Testis (tissue), 3 donors: ENCODE results near the gene CPNE4. TPM values are rescaled to one million over a fixed set of nuclear protein-coding genes. Genes with fewer than 3 reads are reported as not detected.

Experiments
- DNase-seq: peaks from one replicate; pipeline ENCODE4 v3.0.0-alpha.2; 2019
- H3K27ac ChIP-seq, 2 donors: fragments of 200-600 bp; sonication (generic); one replicate each; pipeline ENCODE4 v1.5.1; 2019
- H3K27me3 ChIP-seq: fragments of 200-600 bp; sonication (generic); one replicate; pipeline ENCODE4 v1.5.1; 2019
- H3K36me3 ChIP-seq: fragments of 200-600 bp; sonication (generic); one replicate; pipeline ENCODE4 v1.5.1; 2017; ENCODE audit warnings: low read depth; ENCODE audit errors: missing control alignments
- H3K4me1 ChIP-seq: fragments of 200-600 bp; sonication (generic); one replicate; pipeline ENCODE4 v1.5.1; 2019
- H3K4me3 ChIP-seq, 2 donors: fragments of 200-600 bp; sonication (generic); one replicate each; pipeline ENCODE4 v1.5.1; 2017 to 2019
- H3K9me3 ChIP-seq: fragments of 200-600 bp; sonication (generic); one replicate; pipeline ENCODE4 v1.5.1; 2017
- CTCF ChIP-seq, 3 experiments: fragments of 450-650 bp in 2 of 3; fragments of 200-600 bp in 1 of 3; sonication (generic) in 1 of 3; IDR thresholded peaks; one replicate each; pipeline ENCODE4 v1.5.1; 2016 to 2019; ENCODE audit warnings: antibody characterized with exemption in 3 of 3, mild to moderate bottlenecking in 2 of 3, moderate library complexity in 1 of 3
- POLR2A ChIP-seq: fragments of 450-650 bp; IDR thresholded peaks from one replicate; pipeline ENCODE4 v1.6.1; 2017; ENCODE audit warnings: antibody characterized with exemption, mild to moderate bottlenecking, moderate library complexity
- WGBS, 2 donors: methylation state at CpG; one replicate each; pipeline ENCODE4 v1.1.5; 2018; 5-methylcytosine and 5-hydroxymethylcytosine counted together
- intact Hi-C: fragments of 100-400 bp; cut with DNase I; formaldehyde crosslinking; loops from one replicate; pipeline ENCODE4 v1.15.1; 2023; ENCODE audit warnings: low total_unique reads
- polyA plus RNA-seq: library from polyadenylated mRNA; stranded (reverse); fragments of 350-450 nt; fragmentation: Illumina TruSeq; extraction: RNeasy Lipid Tissue Mini Kit (QIAGEN cat#74804); gene quantifications from one replicate; pipeline ENCODE4 v1.2.3, GENCODE V29; 2014; ENCODE audit warnings: low read depth, low replicate concordance; ENCODE audit not compliant: insufficient read depth
- total RNA-seq, 2 donors: library from RNA; depleted of rRNA; stranded (reverse); fragments of >200 nt; gene quantifications; one replicate each; pipeline ENCODE4 v1.2.3, GENCODE V29; 2016

The CPNE4 gene
- total and polyA plus RNA-seq, 3 donors from 2014 or later, result 2.4 to 8.4 (median 4.5) TPM

DNA sequence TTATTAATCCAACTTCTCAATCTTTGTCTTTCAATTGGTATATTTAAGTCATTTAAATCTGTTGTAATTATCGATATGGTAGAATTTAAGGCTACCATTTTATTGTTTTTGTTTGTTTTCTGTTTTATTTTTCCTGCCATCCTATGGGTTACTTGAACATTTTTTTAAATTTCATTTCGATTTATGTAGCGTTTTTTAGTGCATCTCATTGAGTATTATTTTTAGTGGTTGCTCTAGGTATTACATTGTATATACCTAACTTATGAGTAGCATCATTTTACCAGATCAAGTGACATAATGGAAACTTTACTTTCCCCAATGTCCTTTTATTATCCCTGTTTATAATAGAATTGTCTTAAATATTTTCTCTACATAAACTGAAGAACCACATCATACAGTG is 284.6 kb downstream of the CPNE4 start:
- no peak for DNase-seq
- 88 to 92% methylated on average over 3 of the region's 3 CpGs for WGBS, 2 donors
- no peak overlapping the region for H3K4me3 ChIP-seq
- H3K27me3 ChIP-seq, result no peaks in the 10 kb centered on the region
- no peaks in the 10 kb centered on the region for H3K9me3 ChIP-seq
- H3K4me1 ChIP-seq, result no peaks in the 10 kb centered on the region
- intact Hi-C loops, result no loop called here
- TF ChIP-seq POLR2A (no peak), CTCF (IDR thresholded peaks at IDR 0.05) (peak in 1 of 3 experiments; percentile 46)
- no peaks in the 10 kb centered on the region for H3K36me3 ChIP-seq
- no peak overlapping the region for H3K27ac ChIP-seq

GRCh38 chr3:131749826-131750225 is 285.0 kb downstream of the CPNE4 start:
- no peak overlapping the region for H3K27ac ChIP-seq
- intact Hi-C loops, result no loop called here
- DNase-seq, result no peak
- H3K9me3 ChIP-seq, result no peaks in the 10 kb centered on the region
- no peak for TF ChIP-seq POLR2A
- TF ChIP-seq CTCF (IDR thresholded peaks at IDR 0.05), result no peak
- H3K4me1 ChIP-seq, result no peaks in the 10 kb centered on the region
- H3K36me3 ChIP-seq, result no peaks in the 10 kb centered on the region
- H3K27me3 ChIP-seq, result no peaks in the 10 kb centered on the region
- WGBS, 2 donors, result 92 to 95% methylated on average over 1 of the region's 1 CpG
- H3K4me3 ChIP-seq, result no peak overlapping the region

DNA sequence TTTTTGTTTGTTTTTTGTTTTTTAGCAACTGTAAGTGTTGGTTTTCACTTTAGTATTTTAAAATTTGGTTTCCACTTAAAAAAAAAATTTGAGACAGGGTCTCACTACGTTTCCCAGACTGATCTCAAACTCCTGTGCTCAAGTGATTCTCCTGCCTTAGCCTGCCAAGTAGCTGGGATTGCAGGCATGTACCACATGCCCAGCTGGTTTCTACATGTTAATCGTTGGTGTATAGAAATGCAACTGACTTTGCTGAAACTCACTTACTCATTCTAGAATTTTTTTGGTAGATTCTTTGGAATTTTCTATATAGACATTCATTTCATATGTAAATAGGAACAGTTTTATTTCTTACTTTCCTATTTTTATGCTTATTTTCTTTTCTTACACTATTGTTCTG is 287.3 kb downstream of the CPNE4 start:
- WGBS, 2 donors, result 74 to 76% methylated on average over 2 of the region's 2 CpGs
- H3K4me3 ChIP-seq, result no peak overlapping the region
- no peaks in the 10 kb centered on the region for H3K36me3 ChIP-seq
- H3K27ac ChIP-seq, result no peak overlapping the region
- H3K4me1 ChIP-seq, result no peaks in the 10 kb centered on the region
- no peak for DNase-seq
- H3K27me3 ChIP-seq, result no peaks in the 10 kb centered on the region
- intact Hi-C loops, result no loop called here
- no peaks in the 10 kb centered on the region for H3K9me3 ChIP-seq
- TF ChIP-seq POLR2A, result no peak
- TF ChIP-seq CTCF (IDR thresholded peaks at IDR 0.05), result no peak

GRCh38 chr3:131744765-131745164 is 290.0 kb downstream of the CPNE4 start:
- Histone ChIP-seq H3K9me3 (no peaks in the 10 kb centered on the region), H3K4me1 (no peaks in the 10 kb centered on the region), H3K27ac (no peak overlapping the region), H3K36me3 (no peaks in the 10 kb centered on the region), H3K4me3 (no peak overlapping the region), H3K27me3 (no peaks in the 10 kb centered on the region)
- TF ChIP-seq POLR2A (no peak), CTCF (IDR thresholded peaks at IDR 0.05) (no peak)
- no peak for DNase-seq
- intact Hi-C loops, result no loop called here
- whole genome bisulfite sequencing, 2 donors, result 59 to 75% methylated on average over 3 of the region's 3 CpGs

- intact Hi-C loops, result no loop called here
Observed at GRCh38 chr3:131743126-131743525, 291.7 kb downstream of the CPNE4 start.

More at GRCh38 chr3:131743126-131743525, 291.7 kb downstream of the CPNE4 start:
- Histone ChIP-seq H3K36me3 (no peaks in the 10 kb centered on the region), H3K4me1 (no peaks in the 10 kb centered on the region), H3K27ac (no peak overlapping the region), H3K27me3 (no peaks in the 10 kb centered on the region), H3K4me3 (no peak overlapping the region), H3K9me3 (no peaks in the 10 kb centered on the region)
- TF ChIP-seq POLR2A, result no peak
- no peak for TF ChIP-seq CTCF (IDR thresholded peaks at IDR 0.05)
- DNase-seq, result no peak
